GM10266 (cell line): Measurements from ENCODE around the gene POP4.

ENCODE experiments used
- DNase-seq: peaks from one replicate; pipeline ENCODE4 v3.0.0; 2012; ENCODE audit errors: extremely low spot score
- TF ChIP-seq, protein P1 (sequence below): IDR thresholded peaks from 2 replicates; pipeline ENCODE4 v1.5.1; 2012; ENCODE audit warnings: mild to moderate bottlenecking, low read depth; ENCODE audit not compliant: control insufficient read depth, insufficient read depth; ENCODE audit errors: missing control alignments

Gene POP4

DNA sequence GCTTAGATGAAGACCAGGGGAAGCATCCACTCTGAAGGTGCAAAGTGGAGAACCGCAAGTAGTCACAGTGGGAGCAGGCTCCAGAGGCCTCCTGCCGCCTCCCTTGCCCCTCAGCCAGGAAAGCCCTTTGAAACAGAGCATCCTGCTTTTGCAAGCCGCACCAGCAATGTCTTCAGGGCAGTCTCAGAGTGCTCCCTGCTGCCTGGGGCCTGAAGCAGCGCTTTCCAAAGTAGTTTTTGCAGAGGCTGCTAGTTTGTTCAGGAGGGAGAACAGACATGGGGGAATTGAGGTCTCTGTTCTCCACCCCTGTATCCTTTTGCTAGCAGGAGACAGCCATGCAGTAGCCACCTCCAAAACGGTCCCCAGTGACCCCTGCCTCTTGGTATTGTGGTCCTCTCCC, 15.8 kb upstream of the POP4 start:
- no peak for DNase-seq
- TF ChIP-seq, protein P1, sequence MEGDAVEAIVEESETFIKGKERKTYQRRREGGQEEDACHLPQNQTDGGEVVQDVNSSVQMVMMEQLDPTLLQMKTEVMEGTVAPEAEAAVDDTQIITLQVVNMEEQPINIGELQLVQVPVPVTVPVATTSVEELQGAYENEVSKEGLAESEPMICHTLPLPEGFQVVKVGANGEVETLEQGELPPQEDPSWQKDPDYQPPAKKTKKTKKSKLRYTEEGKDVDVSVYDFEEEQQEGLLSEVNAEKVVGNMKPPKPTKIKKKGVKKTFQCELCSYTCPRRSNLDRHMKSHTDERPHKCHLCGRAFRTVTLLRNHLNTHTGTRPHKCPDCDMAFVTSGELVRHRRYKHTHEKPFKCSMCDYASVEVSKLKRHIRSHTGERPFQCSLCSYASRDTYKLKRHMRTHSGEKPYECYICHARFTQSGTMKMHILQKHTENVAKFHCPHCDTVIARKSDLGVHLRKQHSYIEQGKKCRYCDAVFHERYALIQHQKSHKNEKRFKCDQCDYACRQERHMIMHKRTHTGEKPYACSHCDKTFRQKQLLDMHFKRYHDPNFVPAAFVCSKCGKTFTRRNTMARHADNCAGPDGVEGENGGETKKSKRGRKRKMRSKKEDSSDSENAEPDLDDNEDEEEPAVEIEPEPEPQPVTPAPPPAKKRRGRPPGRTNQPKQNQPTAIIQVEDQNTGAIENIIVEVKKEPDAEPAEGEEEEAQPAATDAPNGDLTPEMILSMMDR: no peak

DNA sequence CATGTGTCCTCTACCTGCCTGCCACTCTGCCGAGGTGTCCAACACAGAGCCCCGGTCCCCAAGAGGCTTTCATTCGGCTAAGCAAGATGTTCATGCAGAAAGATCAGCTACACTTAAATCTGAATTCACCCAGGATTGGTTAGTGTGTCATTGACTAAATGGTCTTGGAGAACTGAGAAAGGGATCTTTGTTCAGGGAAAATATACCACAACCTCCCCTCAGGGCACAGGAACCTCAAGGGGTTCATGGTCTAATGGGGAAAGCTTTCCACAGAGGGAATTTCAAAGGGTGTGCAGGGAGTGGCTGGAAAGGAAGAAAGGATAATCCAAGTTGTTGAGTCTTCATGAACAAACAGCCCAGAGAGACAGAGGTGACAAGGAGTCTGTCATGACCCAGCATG, 14.4 kb upstream of the POP4 start:
- TF ChIP-seq, protein P1: no peak
- no peak for DNase-seq

DNA sequence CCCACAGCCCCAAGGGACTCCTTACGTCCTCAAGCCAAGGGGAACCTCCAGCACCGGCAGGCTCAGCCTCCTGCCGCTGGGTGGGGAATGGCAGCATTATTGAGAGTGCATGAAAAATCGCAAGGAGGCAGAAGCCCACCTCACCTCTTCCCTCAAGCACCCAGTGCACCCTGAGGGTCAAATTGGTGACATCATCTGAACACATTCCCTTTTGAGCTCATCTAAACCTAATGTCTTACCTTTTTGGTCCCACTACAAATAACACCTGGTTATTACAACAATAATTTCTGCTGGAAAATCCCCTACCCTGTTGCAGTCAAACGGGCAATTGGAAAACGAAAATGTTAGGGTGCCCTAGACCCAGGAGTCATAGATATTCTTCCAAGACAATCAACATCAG, 12.2 kb upstream of the POP4 start:
- TF ChIP-seq, protein P1: no peak
- DNase-seq: no peak

DNA sequence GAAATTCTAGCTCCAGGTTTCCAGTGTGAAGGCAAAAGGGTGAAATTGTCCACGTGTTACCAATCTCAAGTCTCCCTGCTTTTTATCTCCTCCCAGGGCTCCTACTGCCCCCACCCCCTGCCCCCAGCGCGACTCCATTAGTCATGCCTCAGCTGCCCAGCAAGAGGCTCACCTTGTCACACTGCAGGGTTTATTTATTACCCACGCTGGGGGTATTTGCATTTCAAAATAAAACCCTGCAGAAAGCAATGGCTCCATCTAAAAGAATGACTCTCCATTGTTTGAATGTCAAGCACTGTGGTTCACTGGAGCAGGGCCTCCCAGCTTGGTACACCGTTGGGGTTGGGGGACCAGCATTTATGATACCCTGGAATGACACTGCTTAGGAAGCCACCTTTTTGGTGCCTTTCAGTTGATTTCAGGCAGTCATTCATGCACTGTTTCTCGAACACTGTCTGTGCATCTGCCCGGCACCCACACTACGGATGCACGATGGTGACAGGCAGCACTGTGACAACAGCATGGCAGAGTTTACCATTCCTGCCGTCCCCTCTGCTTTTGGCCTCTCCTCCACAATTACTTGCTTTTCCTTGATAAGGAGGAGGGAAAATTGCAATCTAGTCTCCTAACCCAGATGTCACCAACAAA, 9.9 kb upstream of the POP4 start:
- TF ChIP-seq, protein P1: no peak
- no peak for DNase-seq

DNA sequence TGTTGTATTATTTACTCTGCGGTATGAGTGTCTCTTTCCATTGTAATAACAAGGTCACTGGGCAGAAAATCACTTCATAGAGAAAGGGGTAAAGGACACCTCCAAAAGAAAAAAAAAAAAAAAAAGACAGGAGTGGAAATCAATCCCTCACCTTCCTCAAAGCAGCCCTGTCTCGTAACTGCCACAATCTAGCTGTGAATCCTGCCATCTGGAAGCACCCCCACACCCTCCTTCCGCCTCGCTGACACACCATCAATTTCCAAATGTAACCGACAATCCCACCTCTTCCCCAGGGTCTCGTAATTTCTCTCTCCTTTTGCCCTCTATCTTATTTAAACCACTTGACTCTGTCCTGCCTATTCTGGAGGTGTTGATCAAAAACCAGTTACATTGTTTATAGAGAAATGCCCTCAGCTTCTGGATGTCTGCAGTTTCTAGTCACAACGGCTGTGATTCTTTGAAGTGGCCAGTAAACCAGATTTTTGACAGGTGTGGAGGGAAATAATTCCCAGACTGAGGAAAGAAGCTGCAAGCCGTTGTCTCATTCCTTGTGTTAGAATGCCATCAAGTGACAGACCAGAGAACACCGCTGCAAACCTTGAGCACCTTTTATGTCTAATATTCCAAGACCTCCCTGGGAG, 9.1 kb upstream of the POP4 start:
- TF ChIP-seq, protein P1: peak; percentile 40
- no peak for DNase-seq

DNA sequence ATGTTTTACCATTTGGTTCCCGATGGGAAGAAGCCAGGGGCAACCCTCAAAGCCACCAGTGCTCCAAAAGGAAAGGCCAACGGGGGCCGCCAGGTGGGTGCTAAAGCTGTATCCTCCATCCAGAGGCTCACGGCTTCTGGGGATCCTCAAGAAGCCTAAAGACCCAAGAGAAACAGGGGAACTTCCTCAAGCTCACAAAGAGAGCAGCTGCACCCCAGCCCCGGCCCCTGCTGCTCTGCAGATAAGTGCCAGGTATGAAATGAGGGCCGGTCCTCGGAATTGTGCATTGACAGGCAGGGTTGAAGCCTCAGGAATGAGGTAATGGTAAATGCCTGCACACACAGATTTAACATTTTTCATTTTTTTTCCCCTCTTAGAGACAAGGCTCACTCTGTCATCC, 8.0 kb upstream of the POP4 start:
- TF ChIP-seq, protein P1: no peak
- DNase-seq: no peak

DNA sequence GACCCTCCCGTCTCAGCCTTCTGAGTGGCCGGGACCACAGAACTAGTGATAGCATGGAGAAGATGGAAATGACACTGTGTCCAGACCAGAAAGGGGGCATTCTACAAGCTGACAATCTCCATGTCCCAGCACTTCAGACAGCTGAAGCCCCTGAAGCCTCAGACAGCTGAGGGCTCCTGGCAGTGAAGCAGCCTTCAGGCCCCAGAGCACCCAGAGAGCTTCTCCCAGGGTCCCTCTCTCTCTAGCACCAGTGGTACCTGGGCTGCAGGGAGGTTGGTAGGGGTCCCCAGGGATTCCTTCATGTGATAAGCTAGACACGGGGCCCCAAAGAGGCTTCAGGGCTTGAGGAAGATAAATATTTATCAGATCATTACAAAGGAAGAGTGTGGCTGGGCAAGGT, 7.6 kb upstream of the POP4 start:
- TF ChIP-seq, protein P1: no peak
- no peak for DNase-seq
